Mesenchymal stem cell (in vitro differentiated cells and primary cell): ENCODE data around the gene ACTR2.

ENCODE experiments used
- DNase-seq: peaks from one replicate; pipeline ENCODE4 v3.0.0-alpha.2; 2013
- H2AFZ ChIP-seq: one replicate; pipeline ENCODE4 v1.6.1; 2013; ENCODE audit warnings: low read depth, mild to moderate bottlenecking, control low read depth, inconsistent platforms, low read length, moderate library complexity
- H2AK5ac ChIP-seq: 2 replicates; pipeline ENCODE4 v1.6.1; 2013; ENCODE audit warnings: low read length, moderate library complexity, mild to moderate bottlenecking, inconsistent platforms; ENCODE audit not compliant: severe bottlenecking
- H2BK120ac ChIP-seq: one replicate; pipeline ENCODE4 v1.6.1; 2013; ENCODE audit warnings: low read depth, mild to moderate bottlenecking, inconsistent platforms, low read length, moderate library complexity
- H2BK12ac ChIP-seq, 2 experiments: one replicate each; pipeline ENCODE4 v1.6.1; 2013; ENCODE audit warnings: inconsistent platforms in 2 of 2, low read length in 2 of 2, mild to moderate bottlenecking in 2 of 2, moderate library complexity in 2 of 2, control low read depth in 1 of 2
- H2BK15ac ChIP-seq: one replicate; pipeline ENCODE4 v1.6.1; 2013; ENCODE audit warnings: mild to moderate bottlenecking, low read depth, inconsistent platforms; ENCODE audit not compliant: poor library complexity, severe bottlenecking
- H2BK5ac ChIP-seq: 2 replicates; pipeline ENCODE4 v1.6.1; 2013; ENCODE audit warnings: low read depth, mild to moderate bottlenecking, low read length, control low read depth, inconsistent platforms; ENCODE audit not compliant: poor library complexity, severe bottlenecking
- H3K14ac ChIP-seq, 2 experiments: one replicate each; pipeline ENCODE4 v1.6.1; 2013; ENCODE audit warnings: inconsistent platforms in 2 of 2, low read length in 2 of 2, control low read depth in 1 of 2, mild to moderate bottlenecking in 1 of 2, moderate library complexity in 1 of 2
- H3K18ac ChIP-seq, 2 experiments: one replicate each; pipeline ENCODE4 v1.6.1; 2013; ENCODE audit warnings: inconsistent platforms in 2 of 2, low read length in 2 of 2, control low read depth in 1 of 2, low read depth in 1 of 2, mild to moderate bottlenecking in 1 of 2
- H3K23ac ChIP-seq, 2 experiments: one replicate each; pipeline ENCODE4 v1.6.1; 2013; ENCODE audit warnings: inconsistent platforms in 2 of 2, low read length in 2 of 2, mild to moderate bottlenecking in 2 of 2, moderate library complexity in 2 of 2, control low read depth in 1 of 2
- H3K27ac ChIP-seq: 2 replicates; pipeline ENCODE4 v1.5.1; 2013; ENCODE audit warnings: mild to moderate bottlenecking, moderate library complexity, low read length, control low read depth, inconsistent platforms; ENCODE audit not compliant: poor library complexity, severe bottlenecking
- H3K27me3 ChIP-seq, 2 experiments: 2 replicates each; pipeline versions ENCODE4 v1.6.1 to v1.7.0; 2013; ENCODE audit warnings: low read length in 2 of 2, mild to moderate bottlenecking in 2 of 2, moderate library complexity in 2 of 2, control low read depth in 1 of 2, inconsistent platforms in 1 of 2; ENCODE audit not compliant: control insufficient read depth in 1 of 2, insufficient read depth in 1 of 2
- H3K36me3 ChIP-seq, 2 experiments: 2 replicates each; pipeline versions ENCODE4 v1.6.1 to v1.7.0; 2013; ENCODE audit warnings: low read length in 2 of 2, control low read depth in 1 of 2, inconsistent platforms in 1 of 2, low read depth in 1 of 2, mild to moderate bottlenecking in 1 of 2; ENCODE audit not compliant: insufficient read depth in 2 of 2, control insufficient read depth in 1 of 2
- H3K4ac ChIP-seq, 2 experiments: one replicate each; pipeline ENCODE4 v1.6.1; 2013; ENCODE audit warnings: inconsistent platforms in 2 of 2, low read length in 2 of 2, mild to moderate bottlenecking in 2 of 2, moderate library complexity in 2 of 2, control low read depth in 1 of 2, low read depth in 1 of 2
- H3K4me1 ChIP-seq: 2 replicates; pipeline ENCODE4 v1.6.1; 2013; ENCODE audit warnings: low read depth, low read length, control low read depth; ENCODE audit not compliant: control insufficient read depth, insufficient read depth
- H3K4me2 ChIP-seq: 2 replicates; pipeline ENCODE4 v1.6.1; 2013; ENCODE audit warnings: low read length, mild to moderate bottlenecking, inconsistent platforms; ENCODE audit not compliant: poor library complexity, severe bottlenecking
- H3K4me3 ChIP-seq, 2 experiments: 2 replicates each; pipeline versions ENCODE4 v1.5.1 to v1.7.0; 2013; ENCODE audit warnings: low read length in 2 of 2, mild to moderate bottlenecking in 2 of 2, control low read depth in 1 of 2, low read depth in 1 of 2; ENCODE audit not compliant: insufficient read depth in 1 of 2
- H3K79me1 ChIP-seq: replicated peaks from 2 replicates; pipeline ENCODE4 v1.6.1; 2013; ENCODE audit warnings: mild to moderate bottlenecking, control low read depth, low read length, inconsistent platforms; ENCODE audit not compliant: poor library complexity, severe bottlenecking
- H3K9ac ChIP-seq: 2 replicates; pipeline ENCODE4 v1.7.0; 2013; ENCODE audit warnings: mild to moderate bottlenecking, low read length, moderate library complexity
- H3K9me3 ChIP-seq: 2 replicates; pipeline ENCODE4 v1.7.0; 2013; ENCODE audit warnings: mild to moderate bottlenecking, low read length; ENCODE audit not compliant: control insufficient read depth
- H4K8ac ChIP-seq: one replicate; pipeline ENCODE4 v1.6.1; 2013; ENCODE audit warnings: inconsistent platforms, mild to moderate bottlenecking, low read length, moderate library complexity
- H4K91ac ChIP-seq: one replicate; pipeline ENCODE4 v1.6.1; 2013; ENCODE audit warnings: mild to moderate bottlenecking, low read length, inconsistent platforms
- WGBS: methylation state at CpG from one replicate; pipeline ENCODE4 v1.1.7; 2013; ENCODE audit warnings: mixed read lengths; 5-methylcytosine and 5-hydroxymethylcytosine counted together

ACTR2 gene

GRCh38 chr2:65277118-65277517 is 49.5 kb downstream of the ACTR2 start:
- peak overlapping the region; percentile 4 for H4K8ac ChIP-seq
- H2AFZ ChIP-seq, result no peak overlapping the region
- H3K27me3 ChIP-seq, result no peaks in the 10 kb centered on the region
- no peak overlapping the region for H3K23ac ChIP-seq
- peaks cover 3% of the 10 kb centered on the region for H3K4me1 ChIP-seq
- peak overlapping the region; percentile 67 to 96 for H3K4ac ChIP-seq
- H3K9me3 ChIP-seq, result no peaks in the 10 kb centered on the region
- H3K36me3 ChIP-seq, result peaks cover 11 to 32% of the 10 kb centered on the region in 2 experiments
- H2BK12ac ChIP-seq, result peak overlapping the region; percentile 4 to 96
- no peak overlapping the region for H2AK5ac ChIP-seq
- peak overlapping the region in 1 of 2 experiments; percentile 10 for H3K4me3 ChIP-seq
- H2BK120ac ChIP-seq, result peak overlapping the region; percentile 93
- no peak overlapping the region for H3K27ac ChIP-seq
- no peak overlapping the region for H4K91ac ChIP-seq
- H3K18ac ChIP-seq, result peak overlapping the region; percentile 86 to 96
- WGBS, result 65% methylated on average over 3 of the region's 3 CpGs
- no peak overlapping the region for H2BK5ac ChIP-seq
- no peaks in the 10 kb centered on the region for H3K79me1 ChIP-seq
- no peak overlapping the region for H3K9ac ChIP-seq
- no peak overlapping the region for H3K14ac ChIP-seq
- H2BK15ac ChIP-seq, result no peak overlapping the region
- DNase-seq, result no peak
- H3K4me2 ChIP-seq, result no peak overlapping the region

GRCh38 chr2:65277791-65278483 is 50.3 kb downstream of the ACTR2 start:
- DNase-seq, result peak; percentile 75
- peaks cover 11 to 24% of the 10 kb centered on the region in 2 experiments for H3K36me3 ChIP-seq
- H3K4me3 ChIP-seq, result no peak overlapping the region
- no peak overlapping the region for H2BK5ac ChIP-seq
- no peak overlapping the region for H3K23ac ChIP-seq
- 52% methylated on average over 5 of the region's 5 CpGs for WGBS
- peak overlapping the region; percentile 87 for H4K8ac ChIP-seq
- H3K9ac ChIP-seq, result no peak overlapping the region
- H2AFZ ChIP-seq, result no peak overlapping the region
- H3K27me3 ChIP-seq, result no peaks in the 10 kb centered on the region
- peak overlapping the region in 1 of 2 experiments; percentile 61 for H3K14ac ChIP-seq
- H2BK15ac ChIP-seq, result peak overlapping the region; percentile 73
- peaks cover 5% of the 10 kb centered on the region for H3K4me1 ChIP-seq
- H4K91ac ChIP-seq, result peak overlapping the region; percentile 58
- no peak overlapping the region for H3K27ac ChIP-seq
- H3K4me2 ChIP-seq, result no peak overlapping the region
- peak overlapping the region; percentile 86 to 96 for H3K18ac ChIP-seq
- H2BK12ac ChIP-seq, result peak overlapping the region; percentile 96 to 99
- no peak overlapping the region for H2AK5ac ChIP-seq
- H3K9me3 ChIP-seq, result no peaks in the 10 kb centered on the region
- H3K4ac ChIP-seq, result peak overlapping the region; percentile 45 to 84
- H2BK120ac ChIP-seq, result peak overlapping the region; percentile 9
- H3K79me1 ChIP-seq, result no peaks in the 10 kb centered on the region

GRCh38 chr2:65278531-65278981 is 50.9 kb downstream of the ACTR2 start:
- H3K14ac ChIP-seq, result no peak overlapping the region
- H3K4me1 ChIP-seq, result peaks cover 5% of the 10 kb centered on the region
- no peak overlapping the region for H3K23ac ChIP-seq
- H3K4me3 ChIP-seq, result no peak overlapping the region
- no peak overlapping the region for H2BK5ac ChIP-seq
- no peaks in the 10 kb centered on the region for H3K27me3 ChIP-seq
- no peak overlapping the region for H2BK15ac ChIP-seq
- no peak overlapping the region for H3K9ac ChIP-seq
- no peak overlapping the region for H3K4me2 ChIP-seq
- peaks cover 7 to 18% of the 10 kb centered on the region in 2 experiments for H3K36me3 ChIP-seq
- H3K27ac ChIP-seq, result no peak overlapping the region
- peak overlapping the region; percentile 9 for H2BK120ac ChIP-seq
- H2AK5ac ChIP-seq, result no peak overlapping the region
- H2AFZ ChIP-seq, result no peak overlapping the region
- H4K91ac ChIP-seq, result peak overlapping the region; percentile 58
- H3K9me3 ChIP-seq, result no peaks in the 10 kb centered on the region
- peak; percentile 94 for DNase-seq
- H3K4ac ChIP-seq, result peak overlapping the region; percentile 45 to 69
- peak overlapping the region; percentile 83 to 96 for H3K18ac ChIP-seq
- peak overlapping the region; percentile 94 for H4K8ac ChIP-seq
- WGBS, result 17% methylated on average over 5 of the region's 6 CpGs
- H3K79me1 ChIP-seq, result no peaks in the 10 kb centered on the region
- peak overlapping the region; percentile 16 to 96 for H2BK12ac ChIP-seq

- no peak overlapping the region for H2BK5ac ChIP-seq
- H2AK5ac ChIP-seq, result no peak overlapping the region
- peak overlapping the region; percentile 81 for H2BK15ac ChIP-seq
These were observed 52.1 kb downstream of the ACTR2 start for GRCh38 chr2:65279756-65280155.

More at GRCh38 chr2:65279756-65280155, 52.1 kb downstream of the ACTR2 start:
- no peak overlapping the region for H3K23ac ChIP-seq
- H3K9ac ChIP-seq, result no peak overlapping the region
- no peaks in the 10 kb centered on the region for H3K9me3 ChIP-seq
- H3K79me1 ChIP-seq, result no peaks in the 10 kb centered on the region
- no peak overlapping the region for H2BK12ac ChIP-seq
- H3K14ac ChIP-seq, result no peak overlapping the region
- WGBS, result 82% methylated on average over 6 of the region's 6 CpGs
- H3K36me3 ChIP-seq, result peaks cover 3 to 11% of the 10 kb centered on the region in 2 experiments
- H4K91ac ChIP-seq, result no peak overlapping the region
- no peak overlapping the region for H3K27ac ChIP-seq
- peak overlapping the region; percentile 58 for H4K8ac ChIP-seq
- peaks cover 5% of the 10 kb centered on the region for H3K4me1 ChIP-seq
- H3K4me2 ChIP-seq, result no peak overlapping the region
- no peak overlapping the region for H2AFZ ChIP-seq
- H3K4ac ChIP-seq, result peak overlapping the region in 1 of 2 experiments; percentile 87
- no peak overlapping the region for H3K4me3 ChIP-seq
- H3K18ac ChIP-seq, result peak overlapping the region in 1 of 2 experiments; percentile 92
- DNase-seq, result no peak
- peak overlapping the region; percentile 83 for H2BK120ac ChIP-seq
- H3K27me3 ChIP-seq, result no peaks in the 10 kb centered on the region
